ENCODE results near the gene BTD. TPM values are rescaled to one million over a fixed set of nuclear protein-coding genes. Genes with fewer than 3 reads are reported as not detected.

The BTD gene
- total and polyA plus RNA-seq, 10 of the 15 experiments (the other 5 are each of a cell fraction or from before 2014, with no cell fraction given), result 3.4 to 10.3 (median 5.0) TPM

GRCh38 chr3:15601399-15602145 is at the start of gene BTD, which contains the start of gene HACL1 (continued):
- TF ChIP-seq BCLAF1 (IDR thresholded peaks at IDR 0.05) (no peak), NFIC (IDR thresholded peaks at IDR 0.05; ENCODE audit: low read depth, low read length) (0 out of 2 replicates have a peak, but pooled peaks have one; percentile 29), FOXK2 (IDR thresholded peaks at IDR 0.05) (peak; percentile 97), RFX5 (IDR thresholded peaks at IDR 0.05; ENCODE audit: low read depth, low read length) (0 out of 2 replicates have a peak, but pooled peaks have one; percentile 17), RELA (IDR thresholded peaks at IDR 0.05; ENCODE audit: borderline replicate concordance, partially characterized antibody) (peak; percentile 64), TAF1 (IDR thresholded peaks at IDR 0.05; ENCODE audit: borderline replicate concordance, low read depth, low read length) (peak; percentile 50; the same call in 1 of the 2 replicates), CHD2 (IDR thresholded peaks at IDR 0.05; ENCODE audit: borderline replicate concordance, low read depth, low read length) (peak; percentile 95), NFYA (IDR thresholded peaks at IDR 0.05; ENCODE audit: borderline replicate concordance, low read depth, low read length) (peak; percentile 29; the same call in 1 of the 2 replicates), DPF2 (IDR thresholded peaks at IDR 0.05) (peak; percentile 94), IRF4 (IDR thresholded peaks at IDR 0.05; ENCODE audit: low read depth, low read length) (0 out of 2 replicates have a peak, but pooled peaks have one; percentile 11), MTA3 (IDR thresholded peaks at IDR 0.05; ENCODE audit: borderline replicate concordance, low read length) (no peak), PRDM15 (CRISPR knock-in tag; IDR thresholded peaks at IDR 0.05) (no peak; the same call in 1 of the 2 replicates), ELK1 (IDR thresholded peaks at IDR 0.05; ENCODE audit: low read depth, low read length) (peak; percentile 19), TCF12 (IDR thresholded peaks at IDR 0.05; ENCODE audit: low read depth, low read length) (peak; percentile 37; the same call in 1 of the 2 replicates)
- TF ChIP-seq, protein P1, sequence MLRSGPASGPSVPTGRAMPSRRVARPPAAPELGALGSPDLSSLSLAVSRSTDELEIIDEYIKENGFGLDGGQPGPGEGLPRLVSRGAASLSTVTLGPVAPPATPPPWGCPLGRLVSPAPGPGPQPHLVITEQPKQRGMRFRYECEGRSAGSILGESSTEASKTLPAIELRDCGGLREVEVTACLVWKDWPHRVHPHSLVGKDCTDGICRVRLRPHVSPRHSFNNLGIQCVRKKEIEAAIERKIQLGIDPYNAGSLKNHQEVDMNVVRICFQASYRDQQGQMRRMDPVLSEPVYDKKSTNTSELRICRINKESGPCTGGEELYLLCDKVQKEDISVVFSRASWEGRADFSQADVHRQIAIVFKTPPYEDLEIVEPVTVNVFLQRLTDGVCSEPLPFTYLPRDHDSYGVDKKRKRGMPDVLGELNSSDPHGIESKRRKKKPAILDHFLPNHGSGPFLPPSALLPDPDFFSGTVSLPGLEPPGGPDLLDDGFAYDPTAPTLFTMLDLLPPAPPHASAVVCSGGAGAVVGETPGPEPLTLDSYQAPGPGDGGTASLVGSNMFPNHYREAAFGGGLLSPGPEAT (IDR thresholded peaks at IDR 0.05; ENCODE audit: low read depth), result peak; percentile 78
- TF ChIP-seq, protein P2, sequence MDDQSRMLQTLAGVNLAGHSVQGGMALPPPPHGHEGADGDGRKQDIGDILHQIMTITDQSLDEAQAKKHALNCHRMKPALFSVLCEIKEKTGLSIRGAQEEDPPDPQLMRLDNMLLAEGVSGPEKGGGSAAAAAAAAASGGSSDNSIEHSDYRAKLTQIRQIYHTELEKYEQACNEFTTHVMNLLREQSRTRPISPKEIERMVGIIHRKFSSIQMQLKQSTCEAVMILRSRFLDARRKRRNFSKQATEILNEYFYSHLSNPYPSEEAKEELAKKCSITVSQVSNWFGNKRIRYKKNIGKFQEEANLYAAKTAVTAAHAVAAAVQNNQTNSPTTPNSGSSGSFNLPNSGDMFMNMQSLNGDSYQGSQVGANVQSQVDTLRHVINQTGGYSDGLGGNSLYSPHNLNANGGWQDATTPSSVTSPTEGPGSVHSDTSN (IDR thresholded peaks at IDR 0.05; ENCODE audit: insufficient replicate concordance, low read depth, low read length), result peak; percentile 98
